ENCODE data around the gene SCAMP4. TPM values are rescaled to one million over a fixed set of nuclear protein-coding genes. Genes with fewer than 3 reads are reported as not detected.

The SCAMP4 gene
- total and polyA plus RNA-seq, 9 of the 15 experiments (the other 6 are each of a cell fraction or from before 2014, with no cell fraction given) = 0.81 to 45.9 (median 12.8) TPM

GRCh38 chr19:1856698-1857603, 48.2 kb upstream of the SCAMP4 start (continued):
- TF ChIP-seq VEZF1 (CRISPR knock-in tag; IDR thresholded peaks at IDR 0.05) (peak; percentile 96), ZNF77 (CRISPR knock-in tag; IDR thresholded peaks at IDR 0.05) (no peak), CTBP1 (IDR thresholded peaks at IDR 0.05; ENCODE audit: borderline replicate concordance) (peak; percentile 97), HDAC8 (tag; IDR thresholded peaks at IDR 0.05) (0 out of 2 replicates have a peak, but pooled peaks have one; percentile 21), NR1H2 (CRISPR knock-in tag; IDR thresholded peaks at IDR 0.05) (0 out of 2 replicates have a peak, but pooled peaks have one; percentile 69), FIP1L1 (IDR thresholded peaks at IDR 0.05; ENCODE audit: low read depth, low read length, poor library complexity, severe bottlenecking) (peak; percentile 7), HNRNPL (IDR thresholded peaks at IDR 0.05; ENCODE audit: low read depth, low read length) (peak; percentile 94), FOXM1 (IDR thresholded peaks at IDR 0.05; ENCODE audit: low read depth) (no peak), FOXM1 (CRISPR knock-in tag; IDR thresholded peaks at IDR 0.05; ENCODE audit: low read depth) (no peak; the same call in 1 of the 2 replicates), ZBTB2 (IDR thresholded peaks at IDR 0.05) (peak; percentile 88; the same call in 1 of the 2 replicates)
- TF ChIP-seq, protein P1, sequence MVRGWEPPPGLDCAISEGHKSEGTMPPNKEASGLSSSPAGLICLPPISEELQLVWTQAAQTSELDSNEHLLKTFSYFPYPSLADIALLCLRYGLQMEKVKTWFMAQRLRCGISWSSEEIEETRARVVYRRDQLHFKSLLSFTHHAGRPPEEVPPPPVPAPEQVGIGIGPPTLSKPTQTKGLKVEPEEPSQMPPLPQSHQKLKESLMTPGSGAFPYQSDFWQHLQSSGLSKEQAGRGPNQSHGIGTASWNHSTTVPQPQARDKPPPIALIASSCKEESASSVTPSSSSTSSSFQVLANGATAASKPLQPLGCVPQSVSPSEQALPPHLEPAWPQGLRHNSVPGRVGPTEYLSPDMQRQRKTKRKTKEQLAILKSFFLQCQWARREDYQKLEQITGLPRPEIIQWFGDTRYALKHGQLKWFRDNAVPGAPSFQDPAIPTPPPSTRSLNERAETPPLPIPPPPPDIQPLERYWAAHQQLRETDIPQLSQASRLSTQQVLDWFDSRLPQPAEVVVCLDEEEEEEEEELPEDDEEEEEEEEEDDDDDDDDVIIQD (CRISPR knock-in tag; IDR thresholded peaks at IDR 0.05) = no peak
- TF ChIP-seq, protein P2, sequence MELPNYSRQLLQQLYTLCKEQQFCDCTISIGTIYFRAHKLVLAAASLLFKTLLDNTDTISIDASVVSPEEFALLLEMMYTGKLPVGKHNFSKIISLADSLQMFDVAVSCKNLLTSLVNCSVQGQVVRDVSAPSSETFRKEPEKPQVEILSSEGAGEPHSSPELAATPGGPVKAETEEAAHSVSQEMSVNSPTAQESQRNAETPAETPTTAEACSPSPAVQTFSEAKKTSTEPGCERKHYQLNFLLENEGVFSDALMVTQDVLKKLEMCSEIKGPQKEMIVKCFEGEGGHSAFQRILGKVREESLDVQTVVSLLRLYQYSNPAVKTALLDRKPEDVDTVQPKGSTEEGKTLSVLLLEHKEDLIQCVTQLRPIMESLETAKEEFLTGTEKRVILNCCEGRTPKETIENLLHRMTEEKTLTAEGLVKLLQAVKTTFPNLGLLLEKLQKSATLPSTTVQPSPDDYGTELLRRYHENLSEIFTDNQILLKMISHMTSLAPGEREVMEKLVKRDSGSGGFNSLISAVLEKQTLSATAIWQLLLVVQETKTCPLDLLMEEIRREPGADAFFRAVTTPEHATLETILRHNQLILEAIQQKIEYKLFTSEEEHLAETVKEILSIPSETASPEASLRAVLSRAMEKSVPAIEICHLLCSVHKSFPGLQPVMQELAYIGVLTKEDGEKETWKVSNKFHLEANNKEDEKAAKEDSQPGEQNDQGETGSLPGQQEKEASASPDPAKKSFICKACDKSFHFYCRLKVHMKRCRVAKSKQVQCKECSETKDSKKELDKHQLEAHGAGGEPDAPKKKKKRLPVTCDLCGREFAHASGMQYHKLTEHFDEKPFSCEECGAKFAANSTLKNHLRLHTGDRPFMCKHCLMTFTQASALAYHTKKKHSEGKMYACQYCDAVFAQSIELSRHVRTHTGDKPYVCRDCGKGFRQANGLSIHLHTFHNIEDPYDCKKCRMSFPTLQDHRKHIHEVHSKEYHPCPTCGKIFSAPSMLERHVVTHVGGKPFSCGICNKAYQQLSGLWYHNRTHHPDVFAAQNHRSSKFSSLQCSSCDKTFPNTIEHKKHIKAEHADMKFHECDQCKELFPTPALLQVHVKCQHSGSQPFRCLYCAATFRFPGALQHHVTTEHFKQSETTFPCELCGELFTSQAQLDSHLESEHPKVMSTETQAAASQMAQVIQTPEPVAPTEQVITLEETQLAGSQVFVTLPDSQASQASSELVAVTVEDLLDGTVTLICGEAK (IDR thresholded peaks at IDR 0.05) = no peak; the same call in 1 of the 2 replicates
- TF ChIP-seq, protein P2 (CRISPR knock-in tag; IDR thresholded peaks at IDR 0.05) = no peak

Data from K562 (cell line).